T-helper 2 cell (primary cell): Measurements from ENCODE around the gene KRTDAP.

ENCODE experiments used
- DNase-seq, 5 experiments: peaks; one replicate each; pipeline versions ENCODE4 v3.0.0 to v3.0.0-alpha.2; 2012 to 2022

Gene KRTDAP

GRCh38 chr19:35449359-35450043 lies 40.8 kb downstream of the KRTDAP start:
- no peak for DNase-seq

DNA sequence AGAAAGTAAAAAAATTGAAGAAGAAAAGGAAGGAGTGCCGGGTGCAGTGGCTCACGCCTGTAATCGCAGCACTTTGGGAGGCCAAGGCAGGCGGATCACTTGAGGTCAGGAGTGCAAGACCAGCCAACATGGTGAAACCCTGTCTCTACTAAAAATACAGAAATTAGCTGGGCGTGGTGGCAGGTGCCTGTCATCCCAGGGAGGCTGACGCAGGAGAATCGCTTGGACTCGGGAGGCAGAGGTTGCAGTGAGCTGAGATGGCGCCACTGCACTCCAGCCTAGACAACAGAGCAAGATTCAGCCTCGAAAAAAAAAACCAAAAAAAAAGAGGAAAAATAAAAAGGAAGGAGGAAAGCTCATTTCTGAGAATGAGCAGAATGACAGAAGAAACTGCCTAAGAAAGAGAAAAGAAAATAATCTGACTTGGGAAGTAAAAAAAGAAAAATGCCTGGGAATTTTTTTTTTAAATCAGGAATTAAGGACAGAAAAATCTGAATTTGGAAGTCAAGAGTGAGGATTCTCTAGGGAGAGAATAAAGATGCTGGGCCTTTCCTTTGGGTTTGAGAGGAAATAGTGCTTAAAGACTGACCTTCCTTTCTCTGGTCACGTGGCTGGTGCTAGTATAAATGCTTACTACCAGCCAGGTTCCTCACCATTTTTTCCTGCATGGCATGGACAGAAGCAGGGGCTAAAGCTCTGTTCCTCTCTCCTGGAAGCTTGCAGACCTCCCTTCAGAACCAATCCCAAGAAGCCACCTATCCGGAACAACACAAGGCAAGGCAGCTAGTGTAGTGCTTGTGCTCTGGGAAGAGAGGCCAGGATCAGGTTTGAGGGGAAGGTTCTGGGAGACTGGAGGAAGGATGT lies 42.4 kb downstream of the KRTDAP start, which contains the start of gene FFAR2:
FFAR2 (plus strand) TSS at position 652 of the 864 bp plus-strand sequence. CDS start 1,458 bp downstream, outside the sequence.
- no peak for DNase-seq

- peak in 3 of 5 experiments; percentile 11 to 85 (median 73) for DNase-seq
Measured at GRCh38 chr19:35445826-35446593, 44.3 kb downstream of the KRTDAP start.

GRCh38 chr19:35444735-35445134 lies 45.5 kb downstream of the KRTDAP start:
- no peak for DNase-seq

DNA sequence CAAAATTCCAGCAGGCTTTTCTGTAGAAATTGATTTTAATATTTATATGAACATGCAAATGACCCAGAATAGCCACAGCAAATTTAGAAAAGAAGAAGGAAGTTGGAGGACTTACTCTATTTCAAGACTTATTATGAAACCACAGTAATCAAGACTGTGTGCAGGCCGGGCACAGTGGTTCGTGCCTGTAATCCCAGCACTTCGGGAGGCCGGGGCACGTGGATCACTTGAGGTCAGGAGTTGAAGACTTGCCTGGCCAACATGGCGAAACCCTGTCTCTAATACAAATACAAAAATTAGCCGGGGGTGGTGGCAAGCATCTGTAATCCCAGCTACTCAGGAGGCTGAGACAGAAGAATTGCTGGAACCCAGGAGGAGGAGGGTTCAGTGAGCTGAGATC lies 48.2 kb downstream of the KRTDAP start:
- no peak for DNase-seq

DNA sequence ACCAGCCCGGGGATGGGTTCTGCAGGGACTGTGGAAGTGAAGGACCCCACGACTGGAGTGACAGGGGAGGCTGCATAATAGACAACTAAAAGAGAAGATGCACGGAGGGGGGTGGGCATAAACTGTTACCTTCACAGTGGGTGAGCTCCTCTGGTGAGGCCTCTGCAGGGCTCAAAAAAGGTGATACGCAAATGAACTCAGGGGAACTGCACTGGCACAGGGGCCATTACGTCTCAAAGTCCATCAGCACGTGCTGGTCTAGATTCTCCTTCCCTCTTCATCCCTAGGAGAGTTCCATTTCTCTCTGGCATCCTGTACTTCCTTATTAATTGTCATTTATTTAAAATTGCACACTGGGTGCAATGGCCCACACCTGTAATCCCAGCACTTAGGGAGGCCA lies 50.3 kb downstream of the KRTDAP start:
- DNase-seq: no peak

DNA sequence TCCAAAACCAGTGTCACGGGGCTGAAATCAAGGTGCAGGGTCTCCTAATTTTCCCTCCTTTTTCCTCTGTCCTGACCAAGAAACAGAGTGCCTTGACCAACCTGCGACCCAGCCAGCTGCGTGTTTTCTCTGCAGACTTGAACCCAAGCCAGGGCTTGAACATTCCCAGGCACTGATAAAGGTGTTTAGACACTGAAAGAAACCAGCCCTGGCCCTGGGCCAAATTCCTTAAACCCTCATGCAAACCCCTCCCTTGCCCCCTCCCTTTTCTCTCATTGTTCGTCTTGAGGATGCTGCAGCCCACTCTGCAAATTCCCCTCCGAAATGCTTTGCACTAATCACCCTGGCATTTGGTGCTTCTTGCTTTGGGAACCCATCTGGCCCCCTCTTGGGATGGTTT lies 51.7 kb downstream of the KRTDAP start:
- no peak for DNase-seq

DNA sequence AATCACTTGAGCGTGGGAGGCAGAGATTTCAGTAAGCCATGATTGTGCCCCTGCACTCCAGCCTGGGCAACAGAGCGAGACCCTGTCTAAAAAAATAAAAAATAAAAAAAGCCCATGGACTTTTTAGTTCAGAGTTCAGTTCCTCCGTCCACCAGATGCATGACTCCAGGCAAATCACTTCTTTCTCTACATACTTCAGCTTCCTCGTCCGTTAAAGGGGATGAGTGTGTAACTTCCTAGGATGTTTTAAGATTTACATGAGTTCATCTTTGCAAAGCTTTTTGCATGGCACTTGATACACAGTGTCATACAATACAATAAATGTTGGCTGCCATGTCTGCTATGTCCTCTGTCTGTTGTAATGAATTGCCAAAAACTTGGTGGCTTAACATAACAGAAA lies 52.2 kb downstream of the KRTDAP start:
- DNase-seq: no peak

- DNase-seq: no peak
Measured at GRCh38 chr19:35437406-35437951, 52.8 kb downstream of the KRTDAP start.
